Measurements from ENCODE around the gene CCDC174. TPM values are rescaled to one million over a fixed set of nuclear protein-coding genes. Genes with fewer than 3 reads are reported as not detected.
"Not testable (repeated sequence)": the region's sequence is repeated elsewhere in the genome, so short reads cannot be mapped to it uniquely, and the experiment has no call there.

Gene CCDC174
- total RNA-seq, 2 experiments from 2014 or later, result 28.3 to 28.8 TPM

DNA sequence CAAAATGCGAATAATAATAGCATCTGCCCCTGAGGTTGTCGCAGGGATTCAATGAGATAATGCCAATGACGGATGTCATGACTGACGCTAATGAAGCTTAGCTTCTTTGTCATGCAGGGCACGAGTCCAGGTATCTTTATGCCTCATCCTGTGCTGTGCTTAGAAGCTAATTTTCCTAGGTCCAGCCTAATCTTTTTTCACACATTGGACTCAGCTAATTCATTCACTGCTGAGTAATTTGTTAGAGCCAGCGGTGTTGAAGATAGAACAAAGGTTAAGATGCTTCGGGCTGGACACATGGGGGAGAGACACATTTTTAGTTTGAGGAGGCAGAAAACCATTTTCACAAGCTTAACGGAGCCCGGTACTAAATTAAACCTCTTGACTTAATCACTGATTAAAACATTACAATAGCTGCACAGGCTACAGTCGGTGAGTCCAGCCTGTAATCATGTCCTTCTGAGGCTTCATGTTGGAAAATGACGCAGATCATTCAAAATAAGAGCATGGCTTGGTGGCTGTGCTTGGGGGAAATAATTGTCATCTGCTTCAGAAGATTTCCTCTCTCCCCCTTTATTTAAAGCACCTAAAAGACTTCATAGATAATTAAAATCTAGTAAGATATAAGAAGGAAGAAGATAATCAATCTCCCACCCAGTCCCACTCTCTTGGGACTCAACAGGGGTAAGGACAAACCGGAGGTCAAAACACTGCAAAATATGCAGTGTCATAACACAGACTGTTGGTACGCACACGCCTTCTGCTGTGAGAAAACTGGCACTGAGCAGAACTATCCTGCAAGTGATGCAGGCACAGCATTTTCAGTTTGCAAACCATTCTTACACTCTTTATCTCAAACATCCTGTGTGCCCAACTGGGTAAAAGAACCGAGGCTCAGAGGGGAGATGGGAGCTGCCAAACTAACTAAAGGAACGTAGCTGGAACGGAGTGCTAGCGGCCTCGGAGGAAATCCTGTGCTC is 3.3 kb upstream of the CCDC174 start:
- Mint-ChIP-seq H3K27ac (no peak overlapping the region), H3K27me3 (peaks cover 2% of the 10 kb centered on the region), H3K36me3 (no peaks in the 10 kb centered on the region), H3K4me1 (peaks cover 27% of the 10 kb centered on the region), H3K4me3 (no peak overlapping the region), H3K9me3 (no peaks in the 10 kb centered on the region)
- ATAC-seq (ENCODE audit: low read depth) (no peak), DNase-seq (no peak)
- POLR2A ChIA-PET, result interaction anchor here (1.5 kb wide), 1 partner anchor 470 kb away, joined by 4 read pairs; the partner anchor contains the start of genes LSM3 and XPC

DNA sequence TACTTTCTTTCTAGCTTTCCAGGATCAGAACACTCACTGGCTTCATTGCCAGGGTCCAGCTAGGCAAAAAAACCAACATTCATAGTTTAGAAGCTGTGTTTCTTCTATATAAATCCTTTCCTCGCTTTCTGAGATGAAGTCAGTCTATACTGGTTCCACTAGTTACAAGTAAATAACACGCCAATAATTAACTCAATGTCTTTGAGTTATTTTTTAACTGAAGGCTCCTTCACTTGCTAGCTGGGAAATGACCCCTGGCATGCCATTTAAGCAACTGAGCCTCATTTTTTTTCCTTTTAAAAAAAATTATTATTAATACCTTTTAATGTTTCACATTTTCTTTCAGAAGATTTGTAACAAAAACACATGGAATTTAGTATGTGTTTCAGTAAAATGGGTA is 2.1 kb upstream of the CCDC174 start:
- no peaks in the 10 kb centered on the region for H3K27me3 Mint-ChIP-seq
- H3K27ac Mint-ChIP-seq, result no peak overlapping the region
- ATAC-seq (ENCODE audit: low read depth), result no peak
- POLR2A ChIA-PET, result no interaction called here
- no peaks in the 10 kb centered on the region for H3K36me3 Mint-ChIP-seq
- DNase-seq, result no peak
- H3K4me1 Mint-ChIP-seq, result peaks cover 35% of the 10 kb centered on the region
- no peaks in the 10 kb centered on the region for H3K9me3 Mint-ChIP-seq
- no peak overlapping the region for H3K4me3 Mint-ChIP-seq

DNA sequence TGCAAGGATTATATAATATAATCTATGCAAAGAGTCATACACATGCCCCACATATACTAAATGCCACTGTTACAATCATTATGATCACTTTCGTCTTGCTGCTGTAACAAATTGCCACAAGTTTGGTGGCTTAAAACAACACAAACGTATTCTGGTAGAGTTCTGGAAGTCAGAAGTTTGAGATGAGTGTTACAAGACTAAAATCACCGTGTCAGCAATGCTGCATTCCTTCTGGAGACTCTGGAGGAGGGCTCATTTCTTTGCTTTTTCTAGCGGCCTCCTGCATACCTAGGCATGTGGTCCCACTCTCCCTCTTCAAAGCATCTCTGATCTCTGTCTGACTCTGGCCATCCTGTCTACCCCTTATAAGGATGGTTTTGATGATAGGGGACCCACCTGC is 1.4 kb upstream of the CCDC174 start:
- H3K4me3 Mint-ChIP-seq, result peak overlapping the region; percentile 97
- H3K27me3 Mint-ChIP-seq, result no peaks in the 10 kb centered on the region
- H3K4me1 Mint-ChIP-seq, result peaks cover 35% of the 10 kb centered on the region
- ATAC-seq (ENCODE audit: low read depth) (no peak), DNase-seq (no peak)
- POLR2A ChIA-PET, result interaction anchor here (0.6 to 3.4 kb wide), 7 partner anchors 10 to 1686 kb away, joined by 3 to 17 read pairs (median 4); partner anchors contain the start of genes LSM3 and XPC
- H3K36me3 Mint-ChIP-seq, result peaks cover under 1% of the 10 kb centered on the region
- H3K9me3 Mint-ChIP-seq, result no peaks in the 10 kb centered on the region
- H3K27ac Mint-ChIP-seq, result peak overlapping the region; percentile 99

DNA sequence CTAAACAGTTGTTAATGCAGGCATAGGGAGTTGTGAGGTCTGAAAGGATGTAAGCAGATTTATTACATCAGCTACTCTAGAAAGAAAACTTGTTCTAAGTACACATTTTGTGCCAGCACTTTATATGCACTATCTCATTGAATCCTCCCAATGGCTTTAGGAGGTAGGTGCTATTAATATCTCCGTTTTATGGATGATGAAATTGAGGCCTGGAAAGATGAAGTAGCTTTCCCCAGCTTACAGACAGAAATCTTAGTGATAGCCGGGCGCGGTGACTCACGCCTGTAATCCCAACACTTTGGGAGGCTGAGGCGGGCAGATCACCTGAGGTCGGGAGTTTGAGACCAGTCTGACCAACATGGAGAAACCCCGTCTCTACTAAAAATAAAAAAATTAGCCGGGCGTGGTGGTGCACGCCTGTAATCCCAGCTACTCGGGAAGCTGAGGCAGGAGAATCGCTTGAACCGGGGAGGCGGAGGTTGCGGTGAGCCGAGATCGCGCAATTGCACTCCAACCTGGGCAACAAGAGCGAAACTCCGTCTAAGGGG is 872 bp downstream of the CCDC174 start:
- peak overlapping the region; percentile 99 for H3K27ac Mint-ChIP-seq
- H3K36me3 Mint-ChIP-seq; ATAC-seq (ENCODE audit: low read depth); DNase-seq; H3K9me3 Mint-ChIP-seq; H3K27me3 Mint-ChIP-seq: not testable (repeated sequence)
- peaks cover 29% of the 10 kb centered on the region for H3K4me1 Mint-ChIP-seq
- peak overlapping the region; percentile 97 for H3K4me3 Mint-ChIP-seq
- POLR2A ChIA-PET, result interaction anchor here (0.9 to 3.4 kb wide), 8 partner anchors 8 to 529 kb away, joined by 3 to 17 read pairs (median 7); partner anchors contain the start of genes LSM3, NR2C2 and XPC

DNA sequence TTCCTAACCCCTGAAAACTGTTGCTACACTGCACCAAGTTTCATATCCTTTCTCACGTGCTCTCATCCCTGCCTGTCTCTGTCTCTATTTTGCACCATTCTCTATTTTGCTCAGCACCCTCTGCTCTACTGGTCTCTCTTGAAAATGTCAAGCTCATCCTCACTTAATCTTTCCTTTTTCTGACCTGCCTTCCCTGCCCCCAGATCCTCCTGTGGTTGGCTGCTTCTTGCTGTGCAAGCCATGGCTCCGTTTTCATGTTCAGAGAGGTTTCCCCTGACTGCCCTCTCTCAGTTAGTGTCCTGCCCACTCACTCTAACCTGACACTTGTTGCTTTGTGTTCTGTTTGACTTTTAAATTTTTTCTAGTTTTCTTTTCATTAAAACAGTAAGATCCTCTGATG is 6.0 kb downstream of the CCDC174 start:
- DNase-seq (no peak), ATAC-seq (ENCODE audit: low read depth) (no peak)
- Mint-ChIP-seq H3K4me1 (peaks cover 14% of the 10 kb centered on the region), H3K4me3 (no peak overlapping the region), H3K27ac (no peak overlapping the region), H3K36me3 (peaks cover 23% of the 10 kb centered on the region), H3K27me3 (no peaks in the 10 kb centered on the region), H3K9me3 (no peaks in the 10 kb centered on the region)
- POLR2A ChIA-PET, result no interaction called here

DNA sequence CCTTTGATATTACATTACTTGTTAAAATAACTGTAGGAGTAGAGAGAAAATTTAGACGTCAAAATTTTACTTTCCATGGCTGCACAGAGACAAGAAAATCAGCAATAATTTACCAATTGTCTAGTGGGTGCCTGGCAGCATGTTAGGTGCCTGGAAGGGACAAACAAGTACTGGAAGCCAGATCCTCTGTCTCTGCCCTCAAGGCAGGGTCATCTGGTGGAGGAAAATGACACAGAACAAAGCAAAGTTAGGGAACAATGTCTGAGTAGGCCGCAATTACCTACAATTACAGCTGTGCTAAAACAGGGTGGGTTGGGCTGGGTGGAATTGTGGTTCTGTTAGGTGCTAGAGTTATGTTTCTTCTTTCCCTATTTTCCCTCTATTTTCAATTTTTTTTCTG is 7.4 kb downstream of the CCDC174 start:
- Mint-ChIP-seq H3K27me3 (no peaks in the 10 kb centered on the region), H3K4me3 (no peak overlapping the region), H3K4me1 (peaks cover 7% of the 10 kb centered on the region), H3K9me3 (no peaks in the 10 kb centered on the region), H3K27ac (no peak overlapping the region), H3K36me3 (peaks cover 30% of the 10 kb centered on the region)
- no peak for DNase-seq
- POLR2A ChIA-PET, result no interaction called here
- no peak for ATAC-seq (ENCODE audit: low read depth)

DNA sequence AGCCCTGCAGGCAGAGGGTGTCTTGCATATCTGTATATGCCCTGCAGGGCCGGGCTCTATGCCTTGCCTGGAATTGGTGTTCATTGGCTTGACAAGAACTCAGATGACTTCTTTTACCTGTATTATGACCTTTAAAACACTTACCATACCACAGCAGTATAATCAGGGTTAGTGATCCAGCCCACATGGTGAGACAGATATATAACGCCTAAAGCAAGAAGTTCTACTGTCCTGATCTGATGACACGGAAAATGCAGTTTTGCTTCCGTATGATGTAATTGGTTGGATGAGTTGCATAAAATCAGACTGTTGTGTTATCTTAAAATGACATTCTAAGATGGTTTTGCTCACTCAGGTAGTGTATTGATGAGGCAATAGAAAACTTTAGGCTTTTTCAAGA is 9.4 kb downstream of the CCDC174 start:
- no peak for DNase-seq
- POLR2A ChIA-PET, result interaction anchor here (1.4 kb wide), 1 partner anchor 10 kb away, joined by 7 read pairs; the partner anchor contains the start of gene CCDC174
- Mint-ChIP-seq H3K27me3 (no peaks in the 10 kb centered on the region), H3K27ac (no peak overlapping the region), H3K9me3 (no peaks in the 10 kb centered on the region), H3K4me3 (no peak overlapping the region), H3K36me3 (peaks cover 28% of the 10 kb centered on the region), H3K4me1 (peaks cover 4% of the 10 kb centered on the region)
- ATAC-seq (ENCODE audit: low read depth), result no peak

DNA sequence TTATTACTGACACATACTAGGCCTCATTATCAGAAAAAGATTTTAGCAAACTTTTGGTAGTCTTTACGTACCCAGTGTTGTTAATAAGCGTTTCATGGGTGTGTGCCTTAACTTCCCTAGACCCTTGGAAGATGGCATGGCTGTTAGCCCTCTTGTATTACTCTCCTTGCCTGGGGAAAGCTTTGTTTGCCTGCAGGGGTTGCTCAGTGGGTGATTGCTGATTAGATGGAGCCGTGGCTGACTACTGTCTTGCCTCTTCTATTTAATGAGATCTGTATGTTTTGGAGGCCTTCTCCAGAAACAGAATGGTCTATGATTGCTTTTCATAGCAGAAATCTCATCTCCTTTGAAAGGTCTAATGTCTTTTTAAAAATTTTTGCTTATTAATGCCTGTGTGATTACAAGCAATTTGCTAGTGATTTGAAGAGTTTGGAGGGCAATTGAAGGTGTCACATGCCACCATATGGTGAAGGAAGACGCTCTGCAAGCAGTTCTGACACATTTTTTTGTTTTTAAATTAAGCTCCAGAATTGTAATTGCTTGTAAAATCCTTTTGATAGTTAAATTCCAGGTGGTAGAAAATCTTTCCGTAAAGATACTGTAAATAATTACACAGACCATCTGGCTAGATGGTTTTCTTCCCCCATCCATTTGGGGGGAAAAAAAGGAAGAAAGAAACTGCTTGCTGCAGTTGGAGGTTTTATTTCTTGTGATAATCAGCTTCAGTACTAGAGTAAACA is 12.0 kb downstream of the CCDC174 start:
- H3K4me3 Mint-ChIP-seq, result no peak overlapping the region
- peaks cover 29% of the 10 kb centered on the region for H3K36me3 Mint-ChIP-seq
- H3K27me3 Mint-ChIP-seq, result no peaks in the 10 kb centered on the region
- H3K9me3 Mint-ChIP-seq, result no peaks in the 10 kb centered on the region
- ATAC-seq (ENCODE audit: low read depth) (no peak), DNase-seq (no peak)
- H3K4me1 Mint-ChIP-seq, result no peaks in the 10 kb centered on the region
- H3K27ac Mint-ChIP-seq, result no peak overlapping the region
- POLR2A ChIA-PET, result interaction anchor here (0.7 kb wide), 1 partner anchor 11 kb away, joined by 3 read pairs; no protein-coding TSS in a partner anchor

DNA sequence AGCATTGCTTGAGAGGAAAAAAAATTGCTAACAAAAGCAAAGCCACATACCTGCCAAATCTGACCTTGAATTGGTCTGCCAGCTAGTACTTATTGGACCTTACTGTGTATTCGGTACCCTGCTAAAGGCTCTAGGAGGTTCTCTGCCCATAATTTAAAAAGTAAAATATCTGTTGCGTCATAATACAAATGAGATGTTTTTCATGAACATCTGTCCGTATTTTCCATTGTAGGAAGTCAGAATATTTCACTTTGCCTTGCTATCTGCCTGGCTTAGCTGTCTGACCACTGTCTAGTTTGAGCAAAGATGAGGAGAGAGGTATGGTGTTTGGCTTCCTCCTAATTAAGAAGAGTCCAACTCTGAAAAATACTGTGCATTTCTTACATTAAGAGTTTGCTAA is 12.6 kb downstream of the CCDC174 start:
- POLR2A ChIA-PET, result no interaction called here

DNA sequence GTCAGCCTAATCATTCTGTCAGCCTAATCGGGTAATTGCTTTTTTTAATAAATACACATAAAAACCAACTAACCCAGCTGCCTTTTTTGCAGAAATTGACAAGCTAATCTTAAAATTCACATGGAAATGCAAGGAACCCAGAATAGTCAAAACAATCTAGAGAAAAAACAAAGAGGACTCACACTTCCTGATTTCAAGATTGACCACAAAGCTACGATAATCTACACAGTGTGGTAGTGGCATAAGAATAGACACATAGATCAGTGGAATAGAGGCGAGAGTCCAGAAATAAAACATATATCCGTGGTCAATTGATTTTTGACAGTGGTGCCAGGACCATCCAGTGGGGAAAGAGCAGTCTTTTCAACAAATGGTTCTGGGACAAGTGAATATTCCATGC is 21.0 kb downstream of the CCDC174 start:
- no peaks in the 10 kb centered on the region for H3K27me3 Mint-ChIP-seq
- DNase-seq (no peak), ATAC-seq (ENCODE audit: low read depth) (no peak)
- no peaks in the 10 kb centered on the region for H3K9me3 Mint-ChIP-seq
- no peak overlapping the region for H3K27ac Mint-ChIP-seq
- no peak overlapping the region for H3K4me3 Mint-ChIP-seq
- POLR2A ChIA-PET, result interaction anchor here (0.9 kb wide), 1 partner anchor 21 kb away, joined by 4 read pairs; the partner anchor contains the start of gene CCDC174
- peaks cover 14% of the 10 kb centered on the region for H3K36me3 Mint-ChIP-seq
- no peaks in the 10 kb centered on the region for H3K4me1 Mint-ChIP-seq

More for the DNA sequence above, 12.6 kb downstream of the CCDC174 start:
- H3K4me3 Mint-ChIP-seq, result no peak overlapping the region
- DNase-seq (no peak), ATAC-seq (ENCODE audit: low read depth) (no peak)
- no peaks in the 10 kb centered on the region for H3K4me1 Mint-ChIP-seq
- H3K27ac Mint-ChIP-seq, result no peak overlapping the region
- peaks cover 28% of the 10 kb centered on the region for H3K36me3 Mint-ChIP-seq
- no peaks in the 10 kb centered on the region for H3K9me3 Mint-ChIP-seq
- H3K27me3 Mint-ChIP-seq, result no peaks in the 10 kb centered on the region

DNA sequence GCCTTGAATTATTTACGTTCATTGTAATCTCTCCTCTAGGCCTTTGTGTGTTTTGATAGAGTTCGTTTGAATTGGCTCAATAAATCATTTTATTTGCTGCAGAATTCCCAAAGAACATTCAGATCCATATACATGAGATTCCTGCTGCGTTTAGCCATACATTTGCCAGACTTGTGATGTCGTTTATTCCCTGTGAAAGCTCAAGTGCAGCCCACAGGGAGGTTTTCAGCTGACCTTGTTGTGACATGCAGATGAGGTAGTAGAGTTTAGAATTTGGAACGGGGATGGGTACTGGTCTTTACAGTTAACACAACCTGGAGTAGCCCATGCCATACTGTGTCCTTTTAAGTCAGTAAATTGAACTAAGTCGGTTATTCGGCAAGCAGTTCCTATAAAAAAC is 23.3 kb downstream of the CCDC174 start, which contains the start of gene C3orf20:
Gene C3orf20, plus strand, starts transcription at position 301 of the 400 bp plus-strand sequence. CDS start 7,573 bp downstream, outside the sequence.
- Mint-ChIP-seq H3K27me3 (no peaks in the 10 kb centered on the region), H3K27ac (no peak within 1 kb of the TSS), H3K9me3 (peaks cover 2% of the 10 kb centered on the region), H3K36me3 (peaks cover 10% of the 10 kb centered on the region), H3K4me3 (no peak within 1 kb of the TSS), H3K4me1 (no peaks in the 10 kb centered on the region)
- no peak for ATAC-seq (ENCODE audit: low read depth)
- POLR2A ChIA-PET, result no interaction called here
- no peak for DNase-seq

DNA sequence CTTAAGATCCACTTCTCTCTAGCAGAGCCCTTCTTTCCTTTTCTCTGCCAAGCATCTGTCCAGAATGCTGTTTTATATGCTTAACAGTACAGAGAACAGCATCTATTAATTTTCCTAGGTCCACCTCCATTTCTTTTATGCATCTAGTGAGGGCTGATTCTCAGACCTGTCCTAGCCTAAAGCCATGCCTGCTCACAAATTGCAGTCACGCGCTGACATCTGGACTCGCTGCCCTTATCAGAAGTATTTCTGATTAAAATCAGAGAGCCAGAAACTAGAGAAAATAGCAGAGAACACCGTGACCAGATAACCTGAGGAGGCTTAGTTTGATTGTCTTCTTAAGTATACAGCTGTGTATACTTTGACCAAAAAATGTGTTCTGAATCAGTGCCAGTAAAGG is 25.3 kb downstream of the CCDC174 start:
- POLR2A ChIA-PET, result no interaction called here
- H3K9me3 Mint-ChIP-seq, result peaks cover 2% of the 10 kb centered on the region
- no peak overlapping the region for H3K4me3 Mint-ChIP-seq

DNA sequence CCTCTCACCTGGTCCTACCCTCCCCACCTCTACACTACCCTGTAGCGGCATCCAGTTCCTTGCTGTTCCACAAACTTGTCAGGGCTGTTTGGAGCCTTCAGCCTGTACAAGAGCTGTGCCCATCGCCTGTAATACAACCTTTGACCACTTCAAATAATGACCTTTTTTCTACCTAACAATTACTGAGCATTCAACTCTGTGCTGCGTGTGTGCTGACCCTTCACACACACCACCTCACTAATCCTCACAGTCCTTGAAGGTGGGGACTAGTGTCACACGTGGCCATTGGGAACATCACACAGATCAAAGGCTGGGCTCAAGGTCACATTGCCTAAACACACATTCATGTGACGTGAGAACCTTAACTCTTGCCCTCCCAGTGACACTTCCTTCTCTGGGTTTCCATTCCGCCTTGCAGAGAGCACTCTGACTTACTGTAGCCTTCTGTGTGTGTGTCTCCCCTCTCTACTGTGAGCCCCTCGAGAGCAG is 26.5 kb downstream of the CCDC174 start:
- Mint-ChIP-seq H3K4me1 (no peaks in the 10 kb centered on the region), H3K27ac (no peak overlapping the region), H3K4me3 (no peak overlapping the region), H3K9me3 (peaks cover 2% of the 10 kb centered on the region), H3K27me3 (no peaks in the 10 kb centered on the region), H3K36me3 (peaks cover 5% of the 10 kb centered on the region)
- DNase-seq (no peak), ATAC-seq (ENCODE audit: low read depth) (no peak)
- POLR2A ChIA-PET, result no interaction called here

More for the DNA sequence above, 25.3 kb downstream of the CCDC174 start:
- no peak for DNase-seq
- Mint-ChIP-seq H3K36me3 (peaks cover 5% of the 10 kb centered on the region), H3K4me1 (no peaks in the 10 kb centered on the region), H3K27ac (no peak overlapping the region), H3K27me3 (no peaks in the 10 kb centered on the region)
- no peak for ATAC-seq (ENCODE audit: low read depth)
